Astrocyte (in vitro differentiated cells and primary cell): ENCODE results near the gene PIP4K2C.

Experiments used
- CTCF ChIP-seq: IDR thresholded peaks from 2 replicates; pipeline ENCODE4 v1.5.1; 2011; ENCODE audit warnings: low read depth, mild to moderate bottlenecking, inconsistent platforms, low read length, moderate library complexity; ENCODE audit not compliant: insufficient read depth
- EZH2 ChIP-seq: IDR thresholded peaks from 2 replicates; pipeline ENCODE4 v1.6.1; 2012; ENCODE audit warnings: mild to moderate bottlenecking, low read length, inconsistent platforms; ENCODE audit not compliant: insufficient read depth

GRCh38 chr12:57626921-57627445 lies 36.0 kb downstream of the PIP4K2C start:
- TF ChIP-seq EZH2 = no peak
- no peak for TF ChIP-seq CTCF
